ENCODE results near the gene CACNA1C.

CACNA1C gene

GRCh38 chr12:2540535-2540941, 487.8 kb downstream of the CACNA1C start:
- TF ChIP-seq, protein P1, sequence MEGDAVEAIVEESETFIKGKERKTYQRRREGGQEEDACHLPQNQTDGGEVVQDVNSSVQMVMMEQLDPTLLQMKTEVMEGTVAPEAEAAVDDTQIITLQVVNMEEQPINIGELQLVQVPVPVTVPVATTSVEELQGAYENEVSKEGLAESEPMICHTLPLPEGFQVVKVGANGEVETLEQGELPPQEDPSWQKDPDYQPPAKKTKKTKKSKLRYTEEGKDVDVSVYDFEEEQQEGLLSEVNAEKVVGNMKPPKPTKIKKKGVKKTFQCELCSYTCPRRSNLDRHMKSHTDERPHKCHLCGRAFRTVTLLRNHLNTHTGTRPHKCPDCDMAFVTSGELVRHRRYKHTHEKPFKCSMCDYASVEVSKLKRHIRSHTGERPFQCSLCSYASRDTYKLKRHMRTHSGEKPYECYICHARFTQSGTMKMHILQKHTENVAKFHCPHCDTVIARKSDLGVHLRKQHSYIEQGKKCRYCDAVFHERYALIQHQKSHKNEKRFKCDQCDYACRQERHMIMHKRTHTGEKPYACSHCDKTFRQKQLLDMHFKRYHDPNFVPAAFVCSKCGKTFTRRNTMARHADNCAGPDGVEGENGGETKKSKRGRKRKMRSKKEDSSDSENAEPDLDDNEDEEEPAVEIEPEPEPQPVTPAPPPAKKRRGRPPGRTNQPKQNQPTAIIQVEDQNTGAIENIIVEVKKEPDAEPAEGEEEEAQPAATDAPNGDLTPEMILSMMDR (IDR thresholded peaks at IDR 0.05; ENCODE audit: insufficient read depth, missing control alignments), result no peak
- DNase-seq (ENCODE audit: insufficient read length, low spot score) (no peak), FAIRE-seq (no peak)

DNA sequence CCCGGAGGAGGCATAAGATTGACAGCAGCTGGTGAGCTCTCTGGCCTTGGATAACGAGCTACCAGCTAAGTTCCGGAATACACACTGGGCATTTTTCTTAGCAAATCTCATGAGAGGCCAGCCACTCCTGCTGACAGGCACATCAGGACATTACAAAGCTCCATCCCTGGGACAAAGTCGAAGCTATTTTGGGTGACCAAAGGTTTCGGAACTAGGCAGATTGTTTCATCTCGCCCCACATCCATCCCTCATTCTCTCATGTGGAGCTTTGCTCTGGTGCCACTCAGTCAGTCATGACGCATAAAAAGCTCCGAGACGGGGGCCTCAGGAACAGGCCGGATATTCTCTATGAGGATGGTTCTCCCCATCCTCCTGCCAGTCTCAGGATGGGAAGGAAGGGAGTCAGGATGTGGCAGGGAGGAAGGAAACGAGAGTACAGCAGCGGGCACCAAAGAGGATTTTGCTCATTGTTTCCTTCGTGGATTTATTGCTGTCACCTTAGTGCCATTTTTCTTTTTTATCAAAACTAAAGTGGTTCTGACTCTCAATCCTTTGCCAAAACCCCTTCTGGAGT, 488.9 kb downstream of the CACNA1C start:
- no peak for FAIRE-seq

DNA sequence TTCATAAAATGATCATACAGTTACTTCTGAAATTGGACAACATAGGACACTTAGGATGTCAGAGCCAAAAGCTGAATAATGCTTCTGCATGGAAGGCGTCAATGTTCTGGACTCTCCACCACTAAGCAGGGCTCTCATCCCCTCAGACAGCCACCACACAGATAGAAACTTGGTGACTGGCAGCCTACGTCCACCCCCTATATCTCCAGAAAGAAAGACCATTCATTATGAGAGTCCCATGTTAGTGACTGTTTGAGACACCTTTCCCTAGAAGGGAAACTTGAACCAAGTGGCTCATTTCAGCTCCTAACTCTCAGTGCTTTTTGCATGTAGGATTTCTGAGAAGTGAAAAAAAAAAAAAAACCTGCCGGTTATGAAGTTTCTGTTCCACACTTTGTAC, 491.0 kb downstream of the CACNA1C start:
- no peak for FAIRE-seq
- TF ChIP-seq, protein P1 (IDR thresholded peaks at IDR 0.05; ENCODE audit: insufficient read depth, missing control alignments), result no peak
- no peak for DNase-seq (ENCODE audit: insufficient read length, low spot score)

More for the DNA sequence above, 488.9 kb downstream of the CACNA1C start:
- DNase-seq (ENCODE audit: insufficient read length, low spot score), result no peak
- TF ChIP-seq, protein P1 (IDR thresholded peaks at IDR 0.05; ENCODE audit: insufficient read depth, missing control alignments), result no peak

- TF ChIP-seq, protein P1 (IDR thresholded peaks at IDR 0.05; ENCODE audit: insufficient read depth, missing control alignments), result no peak
- FAIRE-seq, result no peak
- DNase-seq (ENCODE audit: insufficient read length, low spot score), result no peak
Observed at GRCh38 chr12:2544230-2544629, 491.4 kb downstream of the CACNA1C start.

DNA sequence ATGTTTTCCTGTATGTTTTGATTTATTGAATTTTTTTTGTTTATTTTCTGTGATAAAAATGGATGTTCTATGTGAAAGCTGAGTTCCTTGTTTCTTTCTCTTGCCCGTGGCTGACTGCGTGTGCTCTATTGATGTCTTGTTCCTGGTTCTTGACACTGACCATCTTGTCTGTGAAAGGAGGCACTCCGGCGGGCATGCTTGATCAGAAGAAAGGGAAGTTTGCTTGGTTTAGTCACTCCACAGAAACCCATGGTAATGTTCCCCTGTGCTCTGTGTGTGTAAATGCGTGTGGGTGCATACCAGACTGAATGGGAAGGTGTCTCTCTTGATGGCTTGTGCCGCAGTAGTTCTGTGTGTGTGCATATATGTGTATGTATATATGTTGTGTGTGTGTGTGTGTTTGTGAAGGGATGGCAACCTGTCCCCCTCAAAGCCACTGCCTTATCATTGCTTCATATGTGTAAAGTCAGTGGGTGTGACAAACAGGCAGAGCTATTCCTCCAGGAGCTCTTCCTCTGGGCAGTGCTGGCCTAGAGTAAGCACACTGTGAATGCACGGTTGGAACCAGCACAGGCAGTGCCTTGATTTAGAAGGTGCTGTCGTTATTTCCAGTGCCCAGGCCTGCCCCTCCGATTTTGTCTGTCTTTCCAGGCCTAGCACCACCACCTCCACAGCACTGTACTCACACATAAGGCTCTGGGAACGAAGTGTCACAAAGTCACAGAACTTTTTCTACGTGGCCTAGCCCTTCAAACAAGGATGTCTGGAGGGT, 494.7 kb downstream of the CACNA1C start:
- no peak for DNase-seq (ENCODE audit: insufficient read length, low spot score)
- no peak for FAIRE-seq
- TF ChIP-seq, protein P1 (IDR thresholded peaks at IDR 0.05; ENCODE audit: insufficient read depth, missing control alignments), result no peak

DNA sequence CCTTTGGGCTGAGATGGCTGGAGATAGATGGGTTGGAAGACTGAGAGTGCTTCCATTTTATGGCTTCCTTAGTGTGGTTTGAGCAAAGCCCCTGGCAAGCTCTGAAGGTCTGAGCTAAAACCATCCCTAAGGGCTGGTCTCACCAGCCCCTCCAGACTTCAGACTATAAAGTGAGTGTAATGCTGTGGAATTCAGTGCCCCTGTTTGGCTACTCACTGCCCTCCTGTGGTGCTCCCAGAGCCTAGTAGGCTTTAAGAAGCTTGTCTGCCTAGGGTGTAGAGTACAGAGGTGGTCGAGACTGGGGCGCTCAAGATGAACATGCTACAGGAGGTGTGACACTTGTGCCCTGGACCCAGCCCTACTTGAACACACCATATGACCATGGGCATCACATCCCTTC, 495.3 kb downstream of the CACNA1C start:
- no peak for DNase-seq (ENCODE audit: insufficient read length, low spot score)
- no peak for FAIRE-seq
- TF ChIP-seq, protein P1 (IDR thresholded peaks at IDR 0.05; ENCODE audit: insufficient read depth, missing control alignments), result peak; percentile 4

Data from D721Med (cell line).